GM23248 (cell line): ENCODE results near the gene FRY. TPM values are rescaled to one million over a fixed set of nuclear protein-coding genes. Genes with fewer than 3 reads are reported as not detected.
A peak's percentile ranks its signal among the peaks of the same experiment; 100 is the strongest.

ENCODE experiments used
- DNase-seq: peaks from one replicate; pipeline ENCODE4 v3.0.0-alpha.2; 2015
- H2AFZ ChIP-seq: fragments of 200-600 bp; sonication (generic); 2 replicates; pipeline ENCODE4 v1.6.1; 2016; ENCODE audit warnings: antibody characterized with exemption
- H3F3A ChIP-seq: fragments of 200-600 bp; sonication (generic); 2 replicates; pipeline ENCODE4 v1.6.1; 2016; ENCODE audit warnings: mild to moderate bottlenecking, antibody characterized with exemption, mixed run types; ENCODE audit not compliant: insufficient read depth
- H3K27ac ChIP-seq: fragments of 200-600 bp; sonication (generic); 2 replicates; pipeline ENCODE4 v1.5.1; 2016; ENCODE audit warnings: mild to moderate bottlenecking
- H3K27me3 ChIP-seq: fragments of 200-600 bp; sonication (generic); replicated peaks from 2 replicates; pipeline ENCODE4 v1.6.1; 2016; ENCODE audit warnings: mild to moderate bottlenecking; ENCODE audit not compliant: insufficient read depth
- H3K36me3 ChIP-seq: fragments of 200-600 bp; sonication (generic); 2 replicates; pipeline ENCODE4 v1.6.1; 2016; ENCODE audit warnings: low read depth, mild to moderate bottlenecking
- H3K4me1 ChIP-seq: fragments of 200-600 bp; sonication (generic); 2 replicates; pipeline ENCODE4 v1.6.1; 2016; ENCODE audit warnings: mild to moderate bottlenecking; ENCODE audit not compliant: insufficient read depth
- H3K4me2 ChIP-seq: fragments of 200-600 bp; sonication (generic); one replicate; pipeline ENCODE4 v1.6.1; 2016; ENCODE audit warnings: mild to moderate bottlenecking; ENCODE audit not compliant: unreplicated experiment
- H3K4me3 ChIP-seq: fragments of 200-600 bp; sonication (generic); 2 replicates; pipeline ENCODE4 v1.5.1; 2016; ENCODE audit warnings: mild to moderate bottlenecking
- H3K79me2 ChIP-seq: fragments of 200-600 bp; sonication (generic); 2 replicates; pipeline ENCODE4 v1.6.1; 2016; ENCODE audit warnings: mild to moderate bottlenecking; ENCODE audit not compliant: insufficient read depth
- H3K9ac ChIP-seq: fragments of 200-600 bp; sonication (generic); 2 replicates; pipeline ENCODE4 v1.6.1; 2016; ENCODE audit warnings: mild to moderate bottlenecking
- H3K9me2 ChIP-seq: fragments of 200-600 bp; sonication (generic); 2 replicates; pipeline ENCODE4 v1.6.1; 2016; ENCODE audit warnings: mixed run types, mild to moderate bottlenecking, moderate library complexity; ENCODE audit not compliant: insufficient read depth
- H3K9me3 ChIP-seq: fragments of 200-600 bp; sonication (generic); one replicate; pipeline ENCODE4 v1.6.1; 2017; ENCODE audit warnings: low read depth
- H4K20me1 ChIP-seq: fragments of 200-600 bp; sonication (generic); 2 replicates; pipeline ENCODE4 v1.6.0; 2016; ENCODE audit not compliant: insufficient read depth
- EZH2 ChIP-seq: fragments of 200-600 bp; sonication (generic); IDR thresholded peaks from 2 replicates; pipeline ENCODE4 v1.6.1; 2018; ENCODE audit warnings: antibody characterized with exemption, mild to moderate bottlenecking; ENCODE audit not compliant: insufficient read depth, poor library complexity, severe bottlenecking
- EZH2phosphoT487 ChIP-seq: fragments of 200-600 bp; sonication (generic); IDR thresholded peaks from 2 replicates; pipeline ENCODE4 v1.6.1; 2018; ENCODE audit warnings: antibody characterized with exemption, moderate library complexity, mild to moderate bottlenecking, low read depth; ENCODE audit not compliant: insufficient read depth
- WGBS, 2 experiments: methylation state at CpG; one replicate each; pipeline ENCODE4 v1.1.6; 2015 to 2017; ENCODE audit warnings: low lambda C conversion rate in 2 of 2, low coverage in 1 of 2; ENCODE audit errors: missing lambda C conversion rate in 2 of 2; 5-methylcytosine and 5-hydroxymethylcytosine counted together
- in situ Hi-C: fragments of 300-500 bp; cut with MboI; formaldehyde crosslinking; loops from 2 replicates; pipeline ENCODE4 v1.15.0; 2020
- polyA plus RNA-seq: library from polyadenylated mRNA; unstranded; fragments of >200 nt; fragmentation: Nextera tagmentation; extraction: Ambion mirVana; gene quantifications from 2 replicates; pipeline ENCODE4 v1.2.1, GENCODE V29; 2016
- total RNA-seq: library from RNA; depleted of rRNA; stranded (reverse); fragments of >200 nt; shearing (Covaris generic); gene quantifications from 2 replicates; pipeline ENCODE4 v1.2.3, GENCODE V29; 2014

FRY gene
- total and polyA plus RNA-seq, 2 experiments from 2014 or later = 2.2 to 4.3 TPM

- in situ Hi-C loops = no loop called here
- Histone ChIP-seq H3K79me2 (no peaks in the 10 kb centered on the region), H3K27me3 (no peaks in the 10 kb centered on the region), H3K27ac (0 out of 2 replicates have a peak overlapping the region, but pooled peaks have one; percentile 6), H3F3A (no peaks in the 10 kb centered on the region), H3K36me3 (no peaks in the 10 kb centered on the region), H3K4me2 (peak overlapping the region; percentile 15), H2AFZ (peak overlapping the region; percentile 78), H4K20me1 (no peaks in the 10 kb centered on the region), H3K4me1 (peaks cover 22% of the 10 kb centered on the region), H3K4me3 (no peak overlapping the region), H3K9me2 (no peaks in the 10 kb centered on the region), H3K9ac (no peak overlapping the region), H3K9me3 (no peaks in the 10 kb centered on the region)
- TF ChIP-seq EZH2 (no peak), EZH2phosphoT487 (no peak)
- whole genome bisulfite sequencing, 2 experiments = 40 to 50% methylated on average over 4 of the region's 4 CpGs
- peak; percentile 53 for DNase-seq
Observed at GRCh38 chr13:32045982-32046785, 14.6 kb downstream of the FRY start.

- H3K27ac ChIP-seq = no peak overlapping the region
- no peaks in the 10 kb centered on the region for H3F3A ChIP-seq
- no peaks in the 10 kb centered on the region for H3K79me2 ChIP-seq
- no peaks in the 10 kb centered on the region for H3K27me3 ChIP-seq
- no peak overlapping the region for H3K4me3 ChIP-seq
- H3K36me3 ChIP-seq = no peaks in the 10 kb centered on the region
- H4K20me1 ChIP-seq = no peaks in the 10 kb centered on the region
- H3K4me1 ChIP-seq = peaks cover 22% of the 10 kb centered on the region
- no peaks in the 10 kb centered on the region for H3K9me3 ChIP-seq
- H3K4me2 ChIP-seq = no peak overlapping the region
- TF ChIP-seq EZH2 (no peak), EZH2phosphoT487 (no peak)
- no peak overlapping the region for H2AFZ ChIP-seq
- H3K9me2 ChIP-seq = no peaks in the 10 kb centered on the region
- no peak for DNase-seq
- no peak overlapping the region for H3K9ac ChIP-seq
- in situ Hi-C loops = no loop called here
Observed at GRCh38 chr13:32047088-32047487, 15.5 kb downstream of the FRY start.

DNA sequence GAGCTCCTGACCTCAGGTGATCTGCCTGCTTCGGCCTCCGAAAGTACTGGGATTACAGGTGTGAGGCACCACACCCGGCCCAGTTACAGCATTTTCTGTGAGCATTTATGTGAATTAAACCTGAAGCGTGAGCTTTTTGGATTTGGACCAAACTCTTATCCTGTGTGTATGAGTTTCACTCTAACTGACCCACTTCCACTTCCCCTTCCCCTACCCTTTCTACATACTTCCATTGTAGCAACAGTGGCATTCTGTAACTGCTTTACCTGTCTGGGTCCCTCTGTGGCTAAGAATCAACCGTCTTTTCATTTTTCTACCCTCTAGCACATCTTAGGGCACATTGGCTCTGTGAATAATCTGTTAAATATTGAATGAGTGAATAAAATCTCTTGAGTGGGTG lies 16.2 kb downstream of the FRY start:
- WGBS, 2 experiments = 94 to 95% methylated on average over 5 of the region's 5 CpGs
- Histone ChIP-seq H3K9me2 (no peaks in the 10 kb centered on the region), H3K9me3 (no peaks in the 10 kb centered on the region), H4K20me1 (no peaks in the 10 kb centered on the region), H3F3A (no peaks in the 10 kb centered on the region), H3K4me1 (peaks cover 22% of the 10 kb centered on the region), H3K79me2 (no peaks in the 10 kb centered on the region), H3K4me2 (no peak overlapping the region), H3K27ac (no peak overlapping the region), H3K36me3 (no peaks in the 10 kb centered on the region), H3K27me3 (no peaks in the 10 kb centered on the region), H2AFZ (no peak overlapping the region), H3K4me3 (no peak overlapping the region), H3K9ac (no peak overlapping the region)
- TF ChIP-seq EZH2phosphoT487 (no peak), EZH2 (no peak)
- DNase-seq = no peak
- in situ Hi-C loops = no loop called here

- H2AFZ ChIP-seq = peak overlapping the region; percentile 19; the same call in 1 of the 2 replicates
- no peaks in the 10 kb centered on the region for H3F3A ChIP-seq
- no peak overlapping the region for H3K9ac ChIP-seq
- no peak overlapping the region for H3K27ac ChIP-seq
- in situ Hi-C loops = no loop called here
- H3K9me2 ChIP-seq = no peaks in the 10 kb centered on the region
- peaks cover 22% of the 10 kb centered on the region for H3K4me1 ChIP-seq
- TF ChIP-seq EZH2phosphoT487 (no peak), EZH2 (no peak)
- H3K4me3 ChIP-seq = no peak overlapping the region
- no peaks in the 10 kb centered on the region for H3K79me2 ChIP-seq
- H3K36me3 ChIP-seq = no peaks in the 10 kb centered on the region
- H3K9me3 ChIP-seq = no peaks in the 10 kb centered on the region
- H4K20me1 ChIP-seq = no peaks in the 10 kb centered on the region
- H3K27me3 ChIP-seq = no peaks in the 10 kb centered on the region
- no peak overlapping the region for H3K4me2 ChIP-seq
- peak; percentile 13 for DNase-seq
Observed at GRCh38 chr13:32048816-32049215, 17.2 kb downstream of the FRY start.
